ENCODE measurements around the gene SUMO1.

The SUMO1 gene

DNA sequence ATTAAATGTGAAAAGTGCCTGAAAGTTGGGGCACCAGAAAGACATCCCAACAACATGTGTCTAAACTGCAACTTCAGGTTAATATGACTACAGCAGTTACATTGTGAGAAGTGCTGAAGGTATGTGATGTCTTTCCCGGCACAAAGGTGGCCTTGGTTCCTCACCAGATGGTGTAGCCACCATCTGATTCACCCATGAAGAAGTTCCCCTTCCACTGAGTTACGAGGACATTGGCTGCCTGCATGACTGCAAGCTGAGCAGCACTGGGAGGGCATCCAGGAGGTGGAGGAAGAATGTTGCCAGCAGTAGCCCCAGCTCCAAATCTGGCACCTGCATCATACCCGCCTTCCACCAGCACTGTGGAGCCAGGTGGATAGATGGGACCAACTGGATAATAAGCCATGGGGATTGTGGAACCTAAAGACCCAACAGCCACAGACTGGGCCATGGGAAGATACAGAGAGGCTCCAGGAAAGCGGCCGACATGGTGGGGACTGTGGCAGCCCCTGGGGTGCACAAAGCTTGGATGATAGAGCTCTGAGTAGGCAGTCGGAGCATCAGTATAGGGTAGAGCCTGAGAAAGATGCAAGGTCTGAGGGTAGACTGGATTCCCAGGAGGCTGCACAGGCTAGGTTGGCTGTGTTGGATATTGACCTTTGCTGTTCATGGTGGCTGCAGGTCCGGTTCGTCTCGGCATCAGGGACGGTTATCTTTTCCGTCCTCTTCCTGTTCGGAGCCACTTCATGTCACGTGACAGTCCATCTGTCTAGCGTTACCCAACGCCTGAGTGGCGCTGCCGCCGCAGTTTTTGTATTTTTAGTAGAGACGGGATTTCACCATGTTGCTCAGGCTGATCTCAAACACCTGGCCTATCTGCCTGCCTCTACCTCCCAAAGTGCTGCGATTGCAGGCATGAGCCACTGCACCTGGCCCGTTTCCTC lies 36.9 kb downstream of the SUMO1 start:
- no peak for FAIRE-seq

DNA sequence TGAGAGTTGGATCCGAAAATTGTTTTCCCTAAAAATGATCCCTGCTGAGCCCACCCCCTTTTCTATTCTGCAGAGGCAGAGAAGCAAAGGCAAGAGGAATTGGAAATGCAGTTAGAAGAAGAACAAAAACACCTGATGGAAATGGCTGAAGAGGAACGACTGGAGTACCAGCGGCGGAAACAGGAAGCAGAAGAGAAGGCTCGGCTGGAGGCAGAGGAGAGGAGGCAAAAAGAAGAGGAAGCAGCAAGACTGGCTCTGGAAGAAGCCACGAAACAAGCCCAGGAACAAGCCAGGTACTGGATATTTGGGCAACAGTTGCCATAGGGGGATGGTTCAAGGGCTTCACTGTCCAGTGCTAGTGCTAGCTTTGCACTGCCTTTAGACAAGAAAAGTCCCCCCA lies 41.7 kb downstream of the SUMO1 start:
- no peak for DNase-seq (ENCODE audit: extremely low spot score, insufficient read length, low read depth)
- FAIRE-seq, result no peak

More for the DNA sequence above, 36.9 kb downstream of the SUMO1 start:
- DNase-seq (ENCODE audit: extremely low spot score, insufficient read length, low read depth), result no peak

DNA sequence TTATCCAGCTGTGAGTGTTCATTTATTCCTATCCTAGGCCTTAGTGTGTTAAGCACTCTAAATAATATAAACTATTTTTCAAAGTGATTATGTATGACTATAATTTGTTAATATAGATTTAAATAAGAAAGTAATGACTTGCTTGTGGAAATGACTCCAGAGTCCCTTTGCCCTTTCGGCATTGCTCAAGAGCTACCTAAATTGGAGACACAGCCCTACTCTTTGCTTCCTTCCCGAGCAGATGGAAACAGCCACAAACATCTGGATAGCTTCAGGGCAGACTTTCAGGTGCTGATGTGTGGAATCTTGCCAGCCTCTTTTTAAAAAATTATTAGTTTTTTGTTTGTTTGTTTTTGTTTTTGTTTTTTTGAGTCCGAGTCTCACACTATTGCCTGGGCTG lies 44.0 kb downstream of the SUMO1 start:
- no peak for FAIRE-seq
- no peak for DNase-seq (ENCODE audit: extremely low spot score, insufficient read length, low read depth)

DNA sequence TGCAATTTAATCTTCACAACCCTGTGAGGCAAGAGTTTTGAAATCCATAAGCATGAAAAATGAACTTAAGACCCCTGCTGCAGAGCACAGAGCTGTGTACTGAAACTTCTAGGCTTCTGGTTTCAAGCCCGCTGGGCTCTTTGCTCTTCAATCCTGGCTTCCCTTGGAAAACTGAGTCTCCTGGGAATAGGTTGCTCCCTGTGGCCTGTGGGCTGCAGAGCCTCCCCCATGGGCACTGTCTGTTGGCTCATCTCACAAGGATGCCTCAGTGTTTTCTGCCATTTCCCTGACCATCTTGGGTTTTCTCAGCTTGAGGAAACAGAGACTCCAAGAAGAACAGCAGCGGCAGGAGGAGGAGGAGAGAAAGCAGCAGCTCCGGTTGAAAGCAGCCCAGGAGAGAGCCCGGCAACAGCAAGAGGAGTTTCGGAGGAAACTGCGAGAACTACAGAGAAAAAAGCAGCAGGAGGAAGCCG lies 44.5 kb downstream of the SUMO1 start:
- DNase-seq (ENCODE audit: extremely low spot score, insufficient read length, low read depth), result no peak
- FAIRE-seq, result no peak

DNA sequence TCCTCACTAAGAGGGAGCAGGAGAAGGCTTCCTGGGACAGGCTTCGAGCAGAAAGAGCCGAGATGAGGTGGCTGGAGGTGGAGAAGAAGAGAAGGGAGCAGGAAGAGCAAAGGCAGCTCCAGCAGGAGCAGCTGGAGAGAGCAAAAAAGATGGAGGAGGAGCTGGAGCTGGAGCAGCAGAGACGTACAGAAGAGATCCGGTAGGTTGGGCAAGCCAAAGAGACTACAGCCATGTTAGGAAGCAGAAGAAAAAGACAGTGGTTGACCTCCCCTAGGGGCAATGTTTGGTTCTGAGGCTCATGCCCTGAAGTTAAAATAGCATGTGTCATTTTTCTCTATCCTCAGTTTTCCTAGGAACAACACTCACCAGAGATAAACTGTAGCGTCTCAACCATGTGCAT lies 45.1 kb downstream of the SUMO1 start:
- FAIRE-seq, result no peak

DNA sequence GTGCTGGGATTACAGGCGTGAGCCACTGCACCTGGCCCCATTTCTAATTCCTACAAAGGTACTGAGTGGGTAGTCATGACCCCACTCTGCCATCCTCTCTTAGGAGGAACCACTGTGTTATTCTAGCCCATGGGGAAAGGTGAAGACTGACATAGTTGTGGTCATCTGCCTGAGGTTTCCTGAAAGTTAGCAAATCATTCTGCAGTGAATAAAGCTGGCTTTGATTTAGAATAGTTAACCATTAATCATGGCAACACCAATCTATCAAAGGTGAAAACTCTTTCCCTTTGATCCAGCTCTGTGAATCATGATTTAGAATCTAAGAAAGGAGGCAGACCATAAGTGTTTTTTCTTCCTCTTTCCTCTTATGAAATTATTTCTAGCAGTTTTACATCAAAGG lies 50.8 kb downstream of the SUMO1 start:
- FAIRE-seq, result no peak
- DNase-seq (ENCODE audit: extremely low spot score, insufficient read length, low read depth), result no peak

More for the DNA sequence above, 45.1 kb downstream of the SUMO1 start:
- no peak for DNase-seq (ENCODE audit: extremely low spot score, insufficient read length, low read depth)

DNA sequence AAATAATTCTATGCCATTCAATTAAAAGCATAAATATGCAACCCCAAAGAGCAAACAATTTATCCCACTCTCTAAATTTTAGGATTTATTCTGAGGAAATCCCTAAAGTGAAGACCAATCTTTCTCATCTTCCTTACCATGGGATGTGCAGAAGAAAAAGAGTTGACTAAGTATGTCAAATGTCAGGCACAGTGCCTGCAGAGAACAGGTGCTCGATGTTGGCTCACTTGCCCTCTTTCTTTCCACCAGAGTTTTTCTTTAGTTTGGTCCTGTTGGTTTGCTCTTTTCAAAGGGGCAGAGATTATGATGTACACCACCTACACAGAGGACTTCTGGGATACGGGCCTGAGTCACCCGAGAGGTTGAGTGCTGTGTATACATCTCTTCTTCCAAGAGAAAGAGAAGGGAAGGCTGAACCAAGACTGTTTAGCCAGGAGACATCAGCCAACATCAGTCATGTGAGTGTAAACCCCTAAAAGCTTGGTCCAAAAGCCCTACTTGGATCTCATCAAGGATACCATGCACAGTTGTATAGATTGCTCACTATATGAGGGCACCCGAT lies 51.7 kb downstream of the SUMO1 start:
- no peak for DNase-seq (ENCODE audit: extremely low spot score, insufficient read length, low read depth)
- no peak for FAIRE-seq

DNA sequence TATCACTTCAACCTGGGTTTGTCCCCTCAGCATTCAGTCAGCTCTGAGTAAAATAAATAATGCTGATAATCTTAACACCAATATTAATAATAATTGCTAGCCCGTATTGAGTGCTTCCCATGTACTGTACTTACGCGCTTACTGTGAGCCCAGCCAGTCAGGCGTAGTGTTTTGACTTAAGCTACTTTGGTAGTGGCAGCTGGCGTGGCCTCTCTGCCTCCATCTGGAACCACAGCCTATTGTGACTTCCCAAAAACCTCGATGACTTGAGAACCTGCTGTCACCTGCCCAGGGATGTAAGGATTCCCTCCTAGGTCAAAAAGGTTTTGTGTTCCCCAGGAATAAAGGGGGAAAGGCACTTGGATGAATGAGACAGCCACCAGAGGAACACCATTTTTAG lies 53.2 kb downstream of the SUMO1 start:
- DNase-seq (ENCODE audit: extremely low spot score, insufficient read length, low read depth) (no peak), FAIRE-seq (no peak)

DNA sequence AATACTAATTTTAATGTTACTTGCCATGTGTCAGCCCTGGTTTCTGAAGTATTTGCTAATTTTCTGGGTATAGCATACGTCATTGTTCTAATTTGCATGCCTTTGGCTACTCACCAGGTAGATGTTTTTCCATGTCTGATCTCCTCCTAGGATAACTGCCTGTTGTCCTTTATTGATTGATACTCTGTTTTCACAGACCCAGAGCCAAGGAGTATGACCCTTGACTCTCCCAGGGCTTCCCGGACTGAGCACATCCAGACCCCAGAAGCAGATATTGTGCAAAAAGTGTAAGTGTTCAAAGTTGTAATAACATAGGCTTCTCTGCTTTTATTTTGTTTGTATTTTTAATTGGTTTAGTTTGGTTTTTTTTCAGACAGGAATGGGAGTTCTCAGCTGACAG lies 53.8 kb downstream of the SUMO1 start:
- FAIRE-seq, result no peak
- no peak for DNase-seq (ENCODE audit: extremely low spot score, insufficient read length, low read depth)

DNA sequence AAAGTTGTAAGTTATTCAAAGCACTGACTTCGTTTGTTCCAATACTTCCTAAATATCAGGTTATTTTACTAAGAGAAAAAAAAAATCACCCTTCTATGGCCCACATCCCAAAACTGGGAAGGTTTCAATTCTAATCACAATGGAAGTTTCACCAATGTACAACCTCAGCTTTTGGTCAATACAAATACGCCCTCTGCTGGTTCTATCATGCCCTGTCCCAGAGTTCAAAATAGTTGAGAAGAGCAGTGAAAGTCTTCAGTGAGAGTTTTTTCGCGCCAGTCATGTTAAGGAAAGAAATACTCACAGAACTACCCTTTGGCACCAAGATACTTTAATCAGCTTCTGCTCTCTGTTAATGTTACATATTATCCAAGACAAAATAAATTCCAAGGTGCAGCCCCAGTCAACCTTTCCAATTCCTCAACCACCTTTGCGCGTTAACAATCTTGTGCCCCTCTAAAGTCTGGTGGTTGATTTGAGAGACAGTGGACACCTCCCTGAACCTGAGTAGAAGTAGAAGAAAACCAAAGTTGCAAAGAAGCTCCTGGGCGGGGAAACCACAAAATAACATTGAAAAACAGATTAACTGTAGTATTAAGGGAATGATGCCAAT lies 59.9 kb downstream of the SUMO1 start:
- no peak for DNase-seq (ENCODE audit: extremely low spot score, insufficient read length, low read depth)
- peak; percentile 76 for FAIRE-seq

DNA sequence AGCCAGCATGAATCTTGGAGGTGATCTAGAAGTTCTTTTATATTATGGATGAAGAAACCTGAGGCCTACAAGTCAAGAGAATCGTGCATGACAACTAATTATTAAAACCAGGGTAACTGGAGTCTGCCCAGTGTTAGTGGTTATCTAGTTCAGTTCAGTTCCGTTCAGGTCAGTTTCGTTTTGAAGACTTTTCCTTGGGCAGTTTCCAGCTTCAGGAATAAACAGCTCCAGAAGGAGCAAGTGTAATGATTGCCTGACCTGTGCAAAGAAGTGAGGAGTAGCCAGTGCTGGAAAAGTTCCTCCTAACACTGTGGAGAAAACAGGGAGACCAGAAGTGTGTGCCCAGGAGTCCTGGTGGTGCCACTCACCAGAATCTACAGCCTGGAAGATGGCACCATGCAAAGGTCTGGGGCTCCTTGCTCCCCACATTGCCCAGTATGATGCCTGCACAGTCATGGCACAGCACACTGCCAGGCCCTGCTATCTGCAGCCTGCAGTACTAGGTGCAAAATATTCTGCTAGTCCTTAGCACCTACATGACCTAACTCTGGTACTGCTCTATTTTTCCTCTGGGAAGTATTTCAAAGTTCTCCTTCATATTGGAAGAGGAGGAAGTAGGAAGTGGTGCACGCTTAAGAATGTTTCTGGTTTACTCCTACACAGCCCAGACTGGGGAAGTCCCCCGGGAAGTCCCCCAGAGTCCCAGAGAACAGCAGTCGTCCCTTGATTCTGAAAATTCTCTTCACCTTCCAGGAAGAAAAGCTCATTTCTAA lies 65.8 kb downstream of the SUMO1 start:
- DNase-seq (ENCODE audit: extremely low spot score, insufficient read length, low read depth) (peak; percentile 44), FAIRE-seq (peak; percentile 77)

DNA sequence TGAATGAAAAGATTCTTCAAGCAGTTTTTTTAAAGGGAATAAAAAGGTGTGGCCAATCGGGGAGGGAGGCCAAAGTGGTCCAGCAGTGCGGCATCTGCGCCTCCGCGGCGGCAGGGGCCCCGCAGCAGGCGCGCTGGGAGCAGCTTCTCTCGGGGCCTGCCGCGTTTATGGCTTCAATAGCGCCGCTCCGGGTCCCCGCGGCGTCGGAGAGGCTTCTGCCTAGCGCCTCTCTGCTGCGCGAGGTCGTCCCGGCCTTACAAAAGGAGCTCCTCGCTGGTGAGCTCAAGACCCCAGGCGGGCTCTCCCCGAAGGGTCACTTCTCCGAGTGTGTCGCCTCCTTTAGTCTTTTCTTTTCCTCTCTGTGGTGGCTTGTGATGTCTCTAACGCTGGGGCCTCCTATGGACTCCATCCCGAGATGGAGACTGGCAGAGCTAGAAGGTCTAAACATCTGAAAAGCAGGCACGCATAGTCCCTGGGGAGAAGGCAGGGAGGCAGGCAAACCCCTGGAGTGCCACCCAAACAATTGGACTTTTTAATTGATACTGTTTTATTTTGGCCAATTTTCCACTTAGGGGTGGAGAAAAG lies 67.1 kb downstream of the SUMO1 start:
- no peak for FAIRE-seq
- no peak for DNase-seq (ENCODE audit: extremely low spot score, insufficient read length, low read depth)

DNA sequence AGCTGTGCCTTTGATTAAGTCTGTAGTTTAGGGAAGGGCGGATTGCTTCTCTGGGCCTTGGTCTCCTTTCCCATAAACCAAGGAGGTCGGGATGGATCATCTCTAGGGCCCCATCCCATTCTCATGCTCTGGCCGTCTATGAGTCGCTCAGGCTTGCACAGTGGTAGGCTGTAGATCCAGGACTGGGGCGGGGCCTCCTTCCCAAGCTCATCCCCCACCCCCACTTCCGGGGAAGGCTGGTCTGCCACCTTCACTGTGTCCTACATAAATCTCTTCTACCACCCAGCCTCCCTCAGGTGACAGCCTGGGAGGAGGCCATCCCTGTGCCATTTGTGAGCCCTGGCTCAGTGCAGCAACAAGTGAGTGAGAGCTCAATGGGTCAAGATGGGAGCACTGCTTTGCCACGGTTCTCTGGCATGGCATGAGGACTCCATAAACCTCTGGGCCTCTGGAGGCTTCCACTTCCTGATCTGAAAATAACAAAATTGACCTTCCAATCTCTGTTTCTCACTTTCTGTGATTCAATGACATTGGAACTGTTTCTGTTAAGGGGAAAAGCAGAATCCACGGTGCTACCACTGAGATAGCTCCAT lies 68.5 kb downstream of the SUMO1 start:
- no peak for FAIRE-seq
- no peak for DNase-seq (ENCODE audit: extremely low spot score, insufficient read length, low read depth)

DNA sequence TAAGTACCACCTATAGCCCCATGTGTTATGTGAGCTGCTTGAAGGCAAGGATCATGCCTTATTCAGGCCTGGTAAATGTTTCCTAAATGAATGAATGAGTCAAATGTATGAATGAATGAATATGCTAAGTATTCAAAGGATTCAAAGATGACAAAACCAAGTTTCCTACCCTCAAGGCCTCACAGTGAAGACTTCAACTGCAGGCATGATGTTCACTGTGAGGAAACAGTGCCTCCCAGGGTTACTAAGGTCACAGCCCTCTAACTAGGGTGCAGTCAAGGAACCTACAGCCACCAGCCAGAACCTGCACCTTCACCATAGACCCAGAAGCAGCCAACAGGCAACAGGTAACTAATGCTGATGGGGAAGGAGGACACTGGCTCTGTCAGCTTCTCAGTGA lies 69.3 kb downstream of the SUMO1 start:
- DNase-seq (ENCODE audit: extremely low spot score, insufficient read length, low read depth) (no peak), FAIRE-seq (no peak)

DNA sequence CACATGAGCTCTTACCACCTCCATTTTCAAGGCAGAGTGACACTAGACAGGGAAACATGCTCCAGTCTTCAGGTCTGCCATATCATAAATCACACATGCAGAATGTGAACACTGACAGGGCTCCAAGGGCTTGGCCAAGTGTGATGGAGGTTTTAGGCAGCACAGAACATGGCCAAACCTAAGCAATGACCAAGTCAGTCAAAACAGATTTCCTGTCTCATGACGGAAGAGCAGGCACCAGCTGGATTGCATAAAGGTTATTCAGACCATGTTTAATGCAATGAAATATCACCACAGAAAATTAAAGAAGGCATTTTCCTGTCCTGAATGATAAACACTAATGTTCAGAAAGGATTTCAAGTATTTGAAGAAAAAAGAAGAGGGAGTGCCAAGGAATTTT lies 72.5 kb downstream of the SUMO1 start:
- DNase-seq (ENCODE audit: extremely low spot score, insufficient read length, low read depth) (no peak), FAIRE-seq (no peak)

DNA sequence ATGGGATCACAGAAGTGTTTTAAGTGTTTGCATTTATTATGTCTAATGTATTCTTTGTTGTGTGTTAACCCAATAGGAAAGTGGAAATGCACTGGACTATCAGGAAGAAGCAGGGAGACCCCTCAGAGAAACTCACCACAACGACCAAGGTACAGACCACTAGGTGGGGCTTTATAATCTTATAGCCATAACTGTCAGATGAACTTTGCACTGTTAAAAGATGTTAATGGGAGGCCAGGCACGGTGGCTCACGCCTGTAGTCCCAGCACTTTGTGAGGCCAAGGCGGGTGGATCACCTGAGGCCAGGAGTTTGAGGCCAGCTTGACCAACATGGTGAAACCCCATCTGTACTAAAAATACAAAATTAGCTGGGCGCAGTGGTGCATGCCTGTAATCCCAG lies 73.2 kb downstream of the SUMO1 start:
- no peak for FAIRE-seq
- DNase-seq (ENCODE audit: extremely low spot score, insufficient read length, low read depth), result no peak

DNA sequence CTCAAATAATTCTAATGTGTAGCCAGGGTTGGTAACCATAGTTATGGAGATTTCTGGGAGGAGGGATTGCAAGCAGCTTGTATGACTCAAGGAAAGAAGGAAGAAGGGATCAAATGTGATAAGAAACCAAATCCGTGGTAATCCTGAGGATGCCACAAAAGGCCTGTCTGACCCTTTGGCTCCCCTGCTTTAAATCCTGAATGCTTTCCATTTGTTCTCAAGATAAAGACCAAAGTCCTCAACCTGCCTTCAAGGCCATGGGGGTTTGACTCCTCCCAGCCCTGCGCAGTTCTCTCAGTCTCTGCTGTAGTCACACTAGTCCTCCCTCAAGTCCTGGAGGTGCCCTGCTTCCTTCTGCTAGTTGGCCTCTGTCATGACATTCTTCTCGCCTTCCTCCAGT lies 74.0 kb downstream of the SUMO1 start:
- no peak for DNase-seq (ENCODE audit: extremely low spot score, insufficient read length, low read depth)
- no peak for FAIRE-seq

DNA sequence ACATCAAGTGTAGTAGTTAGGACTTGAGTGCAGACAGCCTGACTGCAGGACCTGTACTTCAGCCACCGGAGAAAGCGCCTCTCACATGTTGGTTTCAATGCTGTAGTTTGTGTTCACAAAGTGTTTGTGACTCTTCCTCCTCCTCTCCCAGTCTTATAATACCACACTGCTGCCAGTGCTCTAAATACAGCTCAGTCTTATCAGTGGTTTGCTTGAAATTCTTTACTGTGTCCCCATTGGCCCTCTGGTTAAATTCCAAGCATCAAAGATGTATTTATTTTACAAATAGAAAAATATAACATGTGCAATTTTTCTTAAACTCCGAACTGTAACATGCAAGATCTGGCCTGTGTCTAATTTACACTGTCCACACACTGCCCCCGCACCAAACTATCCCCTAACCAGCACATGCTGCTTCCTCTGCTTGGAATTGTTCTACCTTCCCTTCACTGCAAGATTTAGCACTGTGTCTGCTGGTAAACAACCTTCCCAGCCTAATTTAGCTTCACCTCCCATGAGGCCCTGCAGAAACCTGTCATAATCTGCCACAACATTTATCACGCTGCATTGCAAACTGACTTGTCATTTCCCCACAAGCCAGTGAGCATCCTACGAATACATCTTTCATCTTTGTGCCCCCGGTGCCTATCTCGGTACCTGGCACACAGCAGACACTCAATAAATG lies 77.1 kb downstream of the SUMO1 start:
- DNase-seq (ENCODE audit: extremely low spot score, insufficient read length, low read depth), result no peak
- no peak for FAIRE-seq

DNA sequence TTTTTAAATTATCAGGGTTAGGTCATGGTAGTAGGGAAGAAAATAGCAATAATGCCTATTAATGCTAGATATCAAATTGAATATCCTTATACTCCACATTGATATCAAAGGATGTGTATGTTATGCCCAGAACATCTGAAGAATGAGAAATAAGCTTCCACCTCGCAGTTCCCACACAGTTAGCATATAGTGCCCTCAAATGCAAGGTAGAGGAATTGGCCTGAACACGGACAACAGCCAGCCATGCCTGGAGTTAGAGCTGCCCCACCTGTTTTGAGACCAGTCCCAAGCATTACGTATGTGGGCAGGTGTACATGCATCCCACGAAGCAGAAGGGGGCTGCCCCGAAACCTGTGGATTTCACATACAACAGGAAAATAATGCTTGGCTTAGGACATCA lies 79.6 kb downstream of the SUMO1 start:
- FAIRE-seq, result no peak
- no peak for DNase-seq (ENCODE audit: extremely low spot score, insufficient read length, low read depth)

Measured in GM18507 (cell line).